ENCODE measurements around the gene CERS6.

CERS6 gene

GRCh38 chr2:168608796-168609195 lies 152.7 kb downstream of the CERS6 start:
- H3K27ac ChIP-seq (ENCODE audit: extremely low read depth, low read depth, low read length), result no peak overlapping the region
- H3K36me3 ChIP-seq (ENCODE audit: control insufficient read depth in 2 of 2, insufficient read depth in 1 of 2, low read length in 2 of 2), result no peaks in the 10 kb centered on the region
- no peaks in the 10 kb centered on the region for H3K9me3 ChIP-seq (ENCODE audit: control insufficient read depth, insufficient read depth, low read depth, low read length)
- H3K4me1 ChIP-seq (ENCODE audit: control insufficient read depth, insufficient read depth, low read length), result no peaks in the 10 kb centered on the region
- H3K4me3 ChIP-seq (ENCODE audit: low read depth, low read length), result no peak overlapping the region
- POLR2A ChIA-PET, result no interaction called here
- no peak for TF ChIP-seq ZNF658 (tag by site-specific recombination; IDR thresholded peaks at IDR 0.05)
- TF ChIP-seq ZNF530 (tag by site-specific recombination; IDR thresholded peaks at IDR 0.05; ENCODE audit: low read depth), result no peak
- TF ChIP-seq ZNF362 (tag by site-specific recombination; IDR thresholded peaks at IDR 0.05), result no peak
- TF ChIP-seq ZNF132 (tag by site-specific recombination; IDR thresholded peaks at IDR 0.05; ENCODE audit: borderline replicate concordance), result no peak
- no peak for TF ChIP-seq ZSCAN23 (tag by site-specific recombination; IDR thresholded peaks at IDR 0.05)
- CTCF ChIA-PET, result interaction anchor here (0.7 kb wide), 1 partner anchor 523 kb away, joined by 4 read pairs; no protein-coding TSS in a partner anchor

- ChIA-PET POLR2A (no interaction called here), CTCF (no interaction called here)
- Histone ChIP-seq H3K27ac (ENCODE audit: extremely low read depth, low read depth, low read length) (no peak overlapping the region), H3K4me1 (ENCODE audit: control insufficient read depth, insufficient read depth, low read length) (no peaks in the 10 kb centered on the region), H3K4me3 (ENCODE audit: low read depth, low read length) (no peak overlapping the region), H3K9me3 (ENCODE audit: control insufficient read depth, insufficient read depth, low read depth, low read length) (no peaks in the 10 kb centered on the region), H3K36me3 (ENCODE audit: control insufficient read depth in 2 of 2, insufficient read depth in 1 of 2, low read length in 2 of 2) (no peaks in the 10 kb centered on the region)
- no peak for TF ChIP-seq ZNF146 (tag by site-specific recombination; IDR thresholded peaks at IDR 0.05)
These were observed 155.0 kb downstream of the CERS6 start for GRCh38 chr2:168611091-168611490.

GRCh38 chr2:168611896-168612650 lies 156.0 kb downstream of the CERS6 start:
- Histone ChIP-seq H3K27ac (ENCODE audit: extremely low read depth, low read depth, low read length) (no peak overlapping the region), H3K9me3 (ENCODE audit: control insufficient read depth, insufficient read depth, low read depth, low read length) (no peaks in the 10 kb centered on the region), H3K4me3 (ENCODE audit: low read depth, low read length) (no peak overlapping the region), H3K36me3 (ENCODE audit: control insufficient read depth in 2 of 2, insufficient read depth in 1 of 2, low read length in 2 of 2) (no peaks in the 10 kb centered on the region), H3K4me1 (ENCODE audit: control insufficient read depth, insufficient read depth, low read length) (no peaks in the 10 kb centered on the region)
- POLR2A ChIA-PET, result no interaction called here
- CTCF ChIA-PET, result interaction anchor here (0.6 to 0.7 kb wide), 2 partner anchors 12 to 54 kb away, joined by 3 to 4 read pairs; no protein-coding TSS in a partner anchor
- TF ChIP-seq REPIN1 (tag by site-specific recombination; IDR thresholded peaks at IDR 0.05; ENCODE audit: low read depth), result no peak
- no peak for TF ChIP-seq ZBTB26 (tag by site-specific recombination; optimal IDR thresholded peaks at IDR 0.05)
- no peak for TF ChIP-seq SCRT2 (tag by site-specific recombination; IDR thresholded peaks at IDR 0.05)
- TF ChIP-seq ZNF302 (tag by site-specific recombination; IDR thresholded peaks at IDR 0.05; ENCODE audit: low read depth), result no peak
- TF ChIP-seq HIC1 (tag by site-specific recombination; IDR thresholded peaks at IDR 0.05), result no peak
- no peak for TF ChIP-seq ZNF174 (tag by site-specific recombination; IDR thresholded peaks at IDR 0.05)
- TF ChIP-seq GLIS1 (tag by site-specific recombination; IDR thresholded peaks at IDR 0.05), result no peak
- TF ChIP-seq ZBTB49 (tag by site-specific recombination; IDR thresholded peaks at IDR 0.05; ENCODE audit: low read depth), result no peak
- TF ChIP-seq ZNF416 (tag by site-specific recombination; IDR thresholded peaks at IDR 0.05), result no peak
- TF ChIP-seq ZNF335 (tag by site-specific recombination; conservative IDR thresholded peaks at IDR 0.05), result no peak
- TF ChIP-seq ZNF311 (tag by site-specific recombination; IDR thresholded peaks at IDR 0.05; ENCODE audit: borderline replicate concordance), result no peak
- TF ChIP-seq ZNF596 (tag by site-specific recombination; IDR thresholded peaks at IDR 0.05), result no peak
- no peak for TF ChIP-seq ZNF658 (tag by site-specific recombination; IDR thresholded peaks at IDR 0.05)
- no peak for TF ChIP-seq YY2 (tag by site-specific recombination; IDR thresholded peaks at IDR 0.05)
- no peak for TF ChIP-seq BCL11A (tag by site-specific recombination; IDR thresholded peaks at IDR 0.05; ENCODE audit: low read depth)
- no peak for TF ChIP-seq ZNF18 (tag by site-specific recombination; IDR thresholded peaks at IDR 0.05)
- no peak for TF ChIP-seq ZNF549 (tag by site-specific recombination; IDR thresholded peaks at IDR 0.05)
